Ectodermal cell (in vitro differentiated cells): ENCODE data around the gene GNLY.

ENCODE experiments used
- H3K27ac ChIP-seq: 2 replicates; pipeline ENCODE4 v1.7.0; 2013; ENCODE audit warnings: mild to moderate bottlenecking, low read depth, low read length; ENCODE audit not compliant: insufficient read depth, poor library complexity, severe bottlenecking
- H3K27me3 ChIP-seq: 2 replicates; pipeline ENCODE4 v1.7.0; 2013; ENCODE audit warnings: mild to moderate bottlenecking, low read length; ENCODE audit not compliant: insufficient read depth, control insufficient read depth, poor library complexity, severe bottlenecking
- H3K36me3 ChIP-seq: one replicate; pipeline ENCODE4 v1.7.0; 2013; ENCODE audit warnings: low read length; ENCODE audit not compliant: control insufficient read depth, insufficient read depth
- H3K4me1 ChIP-seq: one replicate; pipeline ENCODE4 v1.7.0; 2013; ENCODE audit warnings: low read length; ENCODE audit not compliant: control insufficient read depth, insufficient read depth
- H3K4me3 ChIP-seq: 2 replicates; pipeline ENCODE4 v1.7.0; 2013; ENCODE audit warnings: low read depth, low read length, control low read depth; ENCODE audit not compliant: insufficient read depth
- H3K9me3 ChIP-seq: 2 replicates; pipeline ENCODE4 v1.7.0; 2013; ENCODE audit warnings: mild to moderate bottlenecking, low read length, moderate library complexity; ENCODE audit not compliant: control insufficient read depth
- WGBS, 2 experiments: methylation state at CpG; one replicate each; pipeline ENCODE4 v1.1.7; 2013; ENCODE audit warnings: missing lambda C conversion rate in 2 of 2; 5-methylcytosine and 5-hydroxymethylcytosine counted together

The GNLY gene

DNA sequence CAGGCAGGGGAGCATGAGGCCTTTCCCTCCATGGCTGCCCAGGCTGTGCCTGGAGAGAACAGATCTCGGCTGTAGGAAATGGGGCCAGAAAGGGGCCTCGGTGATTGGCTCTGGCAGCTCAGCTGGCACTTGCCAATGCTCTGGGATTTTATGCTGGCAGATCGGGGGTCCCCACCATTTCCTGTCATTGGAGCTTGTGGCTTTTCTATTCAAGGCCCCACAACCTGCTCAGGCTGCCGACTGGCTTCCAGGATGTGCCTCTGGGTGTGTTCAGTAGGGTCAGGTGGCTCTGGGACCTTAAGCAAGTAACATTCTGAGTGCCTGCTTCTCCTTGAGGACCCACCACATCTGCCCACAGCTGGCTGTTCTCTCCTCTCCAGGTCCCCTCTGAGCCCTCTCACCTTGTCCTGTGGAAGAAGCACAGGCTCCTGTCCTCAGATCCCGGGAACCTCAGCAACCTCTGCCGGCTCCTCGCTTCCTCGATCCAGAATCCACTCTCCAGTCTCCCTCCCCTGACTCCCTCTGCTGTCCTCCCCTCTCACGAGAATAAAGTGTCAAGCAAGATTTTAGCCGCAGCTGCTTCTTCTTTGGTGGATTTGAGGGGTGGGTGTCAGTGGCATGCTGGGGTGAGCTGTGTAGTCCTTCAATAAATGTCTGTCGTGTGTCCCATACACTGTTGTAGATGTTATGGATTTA lies 4.2 kb downstream of the GNLY start:
- 81 to 85% methylated on average over 10 to 11 of the region's 11 CpGs for WGBS, 2 experiments
- Histone ChIP-seq H3K4me3 (no peak overlapping the region), H3K36me3 (no peaks in the 10 kb centered on the region), H3K27ac (no peak overlapping the region), H3K27me3 (no peaks in the 10 kb centered on the region), H3K4me1 (no peaks in the 10 kb centered on the region), H3K9me3 (no peaks in the 10 kb centered on the region)

DNA sequence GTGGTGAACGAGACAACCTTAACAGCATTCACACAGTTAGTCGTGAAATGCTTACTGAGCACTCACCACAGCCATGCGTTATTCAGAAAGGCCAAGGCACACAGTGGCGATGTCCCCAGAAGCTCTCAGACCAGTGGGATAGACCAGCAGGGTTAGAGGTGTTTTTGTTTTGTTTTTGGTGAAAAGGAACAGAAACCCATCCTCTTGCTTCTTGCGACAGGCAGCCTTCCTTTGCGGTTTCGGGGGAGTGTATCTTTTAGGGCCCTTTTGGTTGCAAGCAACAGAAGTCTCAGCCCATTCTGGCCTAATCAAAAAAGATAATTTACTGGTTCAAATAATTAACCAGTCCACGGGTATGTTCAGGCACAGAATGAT lies 4.7 kb downstream of the GNLY start:
- no peaks in the 10 kb centered on the region for H3K4me1 ChIP-seq
- WGBS, 2 experiments, result 85 to 86% methylated on average over 8 of the region's 8 CpGs
- no peaks in the 10 kb centered on the region for H3K27me3 ChIP-seq
- no peaks in the 10 kb centered on the region for H3K36me3 ChIP-seq
- no peaks in the 10 kb centered on the region for H3K9me3 ChIP-seq
- H3K27ac ChIP-seq, result no peak overlapping the region
- no peak overlapping the region for H3K4me3 ChIP-seq

DNA sequence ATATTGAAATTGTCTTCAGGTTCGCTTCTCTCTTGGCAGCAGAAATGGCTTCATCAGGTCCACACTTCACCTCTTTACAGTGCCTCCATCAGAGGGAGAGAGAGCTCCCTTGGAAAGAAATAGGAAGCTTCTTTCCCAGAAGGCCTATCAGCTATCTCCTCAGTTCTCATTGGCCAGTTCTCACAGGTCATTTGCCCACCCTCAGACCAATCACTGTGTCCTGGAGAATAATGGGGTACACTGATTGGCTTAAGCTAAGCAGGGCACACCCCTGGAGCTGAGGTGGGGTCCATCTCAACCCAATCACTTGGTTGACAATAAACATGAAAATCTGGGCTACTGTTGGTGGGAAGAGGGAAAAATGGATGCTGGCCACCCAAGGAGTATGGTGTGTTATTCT lies 5.2 kb downstream of the GNLY start:
- no peak overlapping the region for H3K4me3 ChIP-seq
- H3K27ac ChIP-seq, result no peak overlapping the region
- H3K27me3 ChIP-seq, result no peaks in the 10 kb centered on the region
- WGBS, 2 experiments, result 92 to 97% methylated on average over 1 of the region's 1 CpG
- no peaks in the 10 kb centered on the region for H3K9me3 ChIP-seq
- H3K4me1 ChIP-seq, result no peaks in the 10 kb centered on the region
- H3K36me3 ChIP-seq, result no peaks in the 10 kb centered on the region

DNA sequence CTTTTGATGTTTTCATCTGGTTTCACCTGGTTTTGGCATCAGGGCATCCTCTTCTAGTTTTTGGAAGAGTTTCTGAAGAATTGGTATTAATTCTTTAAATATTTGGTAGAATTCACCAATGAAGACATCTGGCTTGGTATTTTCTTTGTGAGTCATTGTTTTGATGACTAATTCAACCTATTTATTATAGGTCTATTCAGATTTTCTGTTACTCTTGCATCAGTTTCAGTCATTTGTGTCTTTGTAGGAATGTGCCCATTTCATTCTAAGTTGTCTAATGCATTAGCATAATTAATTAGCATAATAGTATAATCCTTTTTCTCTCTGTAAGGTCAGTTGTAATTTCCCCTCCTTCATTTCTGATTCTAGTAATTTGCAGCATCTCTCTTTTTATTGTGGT lies 8.0 kb downstream of the GNLY start:
- H3K4me1 ChIP-seq, result no peaks in the 10 kb centered on the region
- no peak overlapping the region for H3K4me3 ChIP-seq
- no peaks in the 10 kb centered on the region for H3K36me3 ChIP-seq
- H3K27me3 ChIP-seq, result no peaks in the 10 kb centered on the region
- no peak overlapping the region for H3K27ac ChIP-seq
- no peaks in the 10 kb centered on the region for H3K9me3 ChIP-seq

DNA sequence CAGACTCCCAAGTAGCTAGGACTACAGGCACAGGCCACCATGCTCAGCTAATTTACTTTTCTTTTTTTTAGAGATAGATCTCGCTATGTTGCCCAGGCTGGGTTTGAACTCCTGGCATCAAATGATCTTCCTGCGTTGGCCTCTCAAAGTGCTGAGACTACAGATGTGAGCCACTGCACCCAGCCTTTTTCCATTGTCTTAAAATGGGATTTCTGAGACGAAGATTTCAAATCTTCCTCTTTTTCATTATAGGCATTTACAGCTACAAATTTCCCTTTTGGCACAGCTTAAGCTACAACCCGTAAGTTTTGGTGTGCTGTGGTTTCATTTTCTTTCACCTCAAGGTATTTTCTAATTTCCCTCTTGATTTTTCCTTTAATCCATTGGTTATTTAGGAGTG lies 8.6 kb downstream of the GNLY start:
- H3K27me3 ChIP-seq, result peaks cover 5% of the 10 kb centered on the region
- 90 to 92% methylated on average over 4 of the region's 4 CpGs for WGBS, 2 experiments
- no peaks in the 10 kb centered on the region for H3K36me3 ChIP-seq
- H3K4me3 ChIP-seq, result no peak overlapping the region
- H3K4me1 ChIP-seq, result no peaks in the 10 kb centered on the region
- H3K9me3 ChIP-seq, result no peaks in the 10 kb centered on the region
- no peak overlapping the region for H3K27ac ChIP-seq

DNA sequence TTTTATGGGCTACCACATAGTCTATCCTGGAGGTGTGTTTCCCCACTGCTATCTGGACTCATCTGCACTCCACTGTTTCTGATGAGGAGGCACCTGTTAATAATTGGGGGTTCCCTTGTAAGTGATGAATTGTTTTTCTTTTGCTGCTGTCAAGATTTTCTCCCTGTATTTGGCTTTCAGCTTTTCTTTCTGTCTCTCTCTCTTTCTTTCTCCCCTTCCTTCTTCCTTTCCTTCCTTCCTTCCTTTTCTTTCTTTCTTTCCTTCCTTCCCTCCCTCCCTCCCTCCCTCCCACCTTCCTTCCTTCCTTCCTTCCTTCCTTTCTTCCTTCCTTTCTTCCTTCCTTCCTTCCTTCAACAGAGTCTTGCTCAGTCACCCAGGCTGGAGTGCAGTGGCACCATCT lies 9.2 kb downstream of the GNLY start:
- no peaks in the 10 kb centered on the region for H3K4me1 ChIP-seq
- peaks cover 8% of the 10 kb centered on the region for H3K27me3 ChIP-seq
- H3K4me3 ChIP-seq, result no peak overlapping the region

DNA sequence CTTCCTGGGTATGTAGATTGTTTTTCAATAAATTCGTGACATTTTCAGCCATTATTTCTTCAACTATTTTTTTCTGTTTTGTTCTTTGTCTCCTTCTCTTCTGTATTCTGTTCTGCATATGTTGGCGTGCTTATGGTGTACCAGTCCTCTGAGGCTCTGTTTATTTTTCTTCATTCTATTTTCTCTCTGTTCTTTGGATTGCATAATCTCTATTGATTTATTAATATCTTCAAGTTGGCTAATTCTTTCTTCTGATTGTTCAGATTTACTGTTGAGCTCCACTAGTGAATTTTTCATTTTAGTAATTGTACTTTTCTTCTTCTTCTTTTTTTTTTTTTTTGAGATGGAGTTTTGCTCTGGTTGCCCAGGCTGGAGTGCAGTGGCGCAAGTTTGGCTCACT lies 9.9 kb downstream of the GNLY start:
- Histone ChIP-seq H3K4me1 (no peaks in the 10 kb centered on the region), H3K27me3 (peaks cover 8% of the 10 kb centered on the region), H3K36me3 (no peaks in the 10 kb centered on the region), H3K27ac (no peak overlapping the region), H3K4me3 (no peak overlapping the region), H3K9me3 (no peaks in the 10 kb centered on the region)
- WGBS, 2 experiments, result 82 to 92% methylated on average over 2 to 3 of the region's 3 CpGs

More for the DNA sequence above, 9.2 kb downstream of the GNLY start:
- Histone ChIP-seq H3K36me3 (no peaks in the 10 kb centered on the region), H3K27ac (no peak overlapping the region), H3K9me3 (no peaks in the 10 kb centered on the region)

DNA sequence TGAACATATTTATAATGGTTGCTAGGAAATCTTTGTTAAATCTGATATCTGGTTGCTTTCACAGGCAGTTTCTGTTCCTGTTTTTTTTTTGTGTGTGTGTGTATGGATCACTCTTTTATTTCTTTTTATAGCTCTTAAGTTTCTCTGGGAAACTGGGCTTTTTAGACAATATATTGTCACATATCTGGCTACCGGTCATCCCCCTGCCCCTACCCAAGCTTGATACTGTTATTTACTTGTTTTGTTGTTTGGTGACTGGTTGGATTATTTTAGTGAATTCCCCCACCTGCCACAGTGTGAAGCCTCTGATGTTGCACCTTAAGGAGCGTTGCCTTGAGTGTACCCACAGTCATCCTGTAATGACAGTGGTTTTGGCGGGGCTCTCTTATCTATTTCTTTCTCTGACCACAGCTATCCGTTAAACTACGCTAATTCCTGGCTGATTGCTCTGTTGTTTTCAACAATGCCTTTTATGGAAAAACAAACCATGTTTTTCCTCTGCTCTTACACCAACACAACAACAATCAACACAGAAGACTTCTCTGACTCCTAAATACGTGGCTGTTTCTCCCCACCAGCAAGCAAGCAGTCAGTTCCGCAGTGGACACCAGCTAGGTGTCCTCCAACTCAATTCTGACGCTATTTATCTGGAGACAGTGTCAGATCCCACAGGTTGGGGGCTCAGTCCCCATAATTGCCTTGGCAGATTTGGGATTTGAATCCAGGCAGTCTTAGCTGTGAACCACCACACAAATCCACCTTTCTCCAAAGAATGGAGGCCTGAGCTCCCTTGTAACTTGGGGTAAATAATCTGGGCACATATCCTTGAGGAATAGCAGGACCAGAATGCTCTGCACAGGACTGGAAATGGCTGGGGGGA lies 10.9 kb downstream of the GNLY start:
- Histone ChIP-seq H3K27ac (no peak overlapping the region), H3K36me3 (no peaks in the 10 kb centered on the region), H3K9me3 (no peaks in the 10 kb centered on the region), H3K27me3 (peaks cover 8% of the 10 kb centered on the region), H3K4me1 (no peaks in the 10 kb centered on the region), H3K4me3 (no peak overlapping the region)
- 87 to 90% methylated on average over 7 to 8 of the region's 8 CpGs for WGBS, 2 experiments

DNA sequence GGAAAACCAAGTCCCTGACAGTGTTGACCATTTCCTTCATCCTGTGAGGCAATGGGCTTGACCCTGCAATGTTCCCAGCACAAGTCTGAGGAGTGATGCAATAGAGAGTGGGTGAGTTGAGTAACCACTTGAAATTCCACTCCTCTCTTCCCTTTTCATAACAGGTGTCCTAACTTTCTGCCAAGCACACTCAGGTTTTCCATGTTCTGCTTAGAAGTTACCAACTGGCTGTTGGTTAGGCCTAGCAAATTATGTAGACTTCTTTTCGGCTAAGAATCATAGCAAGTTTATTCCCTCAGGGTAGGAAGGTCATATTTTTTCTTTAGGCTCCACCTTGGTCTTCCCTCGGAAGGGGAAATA lies 11.5 kb downstream of the GNLY start:
- H3K4me1 ChIP-seq, result no peaks in the 10 kb centered on the region
- 91 to 95% methylated on average over 2 of the region's 2 CpGs for WGBS, 2 experiments

DNA sequence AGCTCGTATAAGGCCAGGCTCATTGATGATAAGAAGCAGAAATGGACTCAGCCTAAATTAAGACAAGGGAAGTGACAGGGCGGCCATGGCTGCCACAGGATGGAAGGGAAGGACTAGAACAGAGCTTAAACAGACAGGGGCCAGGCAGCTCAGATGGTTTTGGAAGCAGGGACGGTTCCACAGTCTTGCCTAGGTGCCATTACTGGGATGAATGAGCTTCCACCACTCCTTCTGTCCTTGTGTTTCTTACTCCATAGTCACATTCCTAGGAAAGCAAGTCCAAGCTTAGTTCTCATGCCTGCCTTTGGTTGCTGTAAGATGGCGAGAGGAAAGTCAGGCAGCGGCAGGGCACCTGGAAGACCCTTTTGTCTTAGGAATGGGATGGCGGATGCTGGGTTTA lies 11.9 kb downstream of the GNLY start:
- Histone ChIP-seq H3K9me3 (no peaks in the 10 kb centered on the region), H3K4me3 (no peak overlapping the region), H3K36me3 (no peaks in the 10 kb centered on the region), H3K27ac (no peak overlapping the region), H3K27me3 (peaks cover 8% of the 10 kb centered on the region), H3K4me1 (no peaks in the 10 kb centered on the region)
- 89 to 92% methylated on average over 6 of the region's 6 CpGs for WGBS, 2 experiments

More for the DNA sequence above, 11.5 kb downstream of the GNLY start:
- Histone ChIP-seq H3K36me3 (no peaks in the 10 kb centered on the region), H3K9me3 (no peaks in the 10 kb centered on the region), H3K27ac (no peak overlapping the region), H3K27me3 (peaks cover 8% of the 10 kb centered on the region), H3K4me3 (no peak overlapping the region)
